ENCODE measurements around the gene FAM227B. TPM values are rescaled to one million over a fixed set of nuclear protein-coding genes. Genes with fewer than 3 reads are reported as not detected.

FAM227B gene
- total RNA-seq, 1 experiment from 2014 or later, result 2.3 TPM

DNA sequence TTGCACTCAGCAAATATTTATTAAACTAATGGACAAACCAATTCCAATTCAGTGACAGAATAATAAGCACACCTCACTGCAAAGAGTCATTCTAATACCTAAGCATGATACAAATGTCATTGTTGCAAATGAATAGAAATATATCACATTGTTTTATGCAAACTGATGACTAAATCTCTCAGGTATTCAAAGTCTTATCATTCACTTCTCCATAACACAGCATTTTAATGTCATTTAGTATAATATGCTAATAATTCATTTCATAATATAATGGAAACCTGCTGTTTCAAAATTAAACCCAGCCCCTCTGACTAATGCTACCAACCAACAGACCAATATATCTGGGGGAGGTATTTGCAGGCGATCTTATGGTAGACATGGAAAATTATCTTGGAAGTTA is 125.8 kb downstream of the FAM227B start:
- Histone ChIP-seq H3K4me3 (ENCODE audit: low read depth, low read length) (no peak overlapping the region), H3K36me3 (ENCODE audit: control insufficient read depth, insufficient read depth, low read length) (no peaks in the 10 kb centered on the region), H3K4me1 (no peaks in the 10 kb centered on the region), H3K9me3 (no peaks in the 10 kb centered on the region), H3K27me3 (replicated peaks; ENCODE audit: control insufficient read depth, insufficient read depth, low read length) (no peaks in the 10 kb centered on the region)
- H3K4me1 Mint-ChIP-seq (ENCODE audit: low read depth, unreplicated experiment), result no peaks in the 10 kb centered on the region
- no TSS peak for BruUV-seq (replicated peaks)
- intact Hi-C loops (cut with micrococcal nuclease; ENCODE audit: unreplicated experiment), result no loop called here
- TF ChIP-seq, protein P1, sequence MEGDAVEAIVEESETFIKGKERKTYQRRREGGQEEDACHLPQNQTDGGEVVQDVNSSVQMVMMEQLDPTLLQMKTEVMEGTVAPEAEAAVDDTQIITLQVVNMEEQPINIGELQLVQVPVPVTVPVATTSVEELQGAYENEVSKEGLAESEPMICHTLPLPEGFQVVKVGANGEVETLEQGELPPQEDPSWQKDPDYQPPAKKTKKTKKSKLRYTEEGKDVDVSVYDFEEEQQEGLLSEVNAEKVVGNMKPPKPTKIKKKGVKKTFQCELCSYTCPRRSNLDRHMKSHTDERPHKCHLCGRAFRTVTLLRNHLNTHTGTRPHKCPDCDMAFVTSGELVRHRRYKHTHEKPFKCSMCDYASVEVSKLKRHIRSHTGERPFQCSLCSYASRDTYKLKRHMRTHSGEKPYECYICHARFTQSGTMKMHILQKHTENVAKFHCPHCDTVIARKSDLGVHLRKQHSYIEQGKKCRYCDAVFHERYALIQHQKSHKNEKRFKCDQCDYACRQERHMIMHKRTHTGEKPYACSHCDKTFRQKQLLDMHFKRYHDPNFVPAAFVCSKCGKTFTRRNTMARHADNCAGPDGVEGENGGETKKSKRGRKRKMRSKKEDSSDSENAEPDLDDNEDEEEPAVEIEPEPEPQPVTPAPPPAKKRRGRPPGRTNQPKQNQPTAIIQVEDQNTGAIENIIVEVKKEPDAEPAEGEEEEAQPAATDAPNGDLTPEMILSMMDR (IDR thresholded peaks at IDR 0.05; ENCODE audit: insufficient read depth in 1 of 2, low read depth in 1 of 2, low read length in 1 of 2, severe bottlenecking in 1 of 2, unreplicated experiment in 1 of 2), result no peak
- ChIA-PET POLR2A (no interaction called here), CTCF (no interaction called here)
- DNase-seq, result no peak
- H3K27me3 Mint-ChIP-seq (ENCODE audit: insufficient read depth, unreplicated experiment), result peaks cover 2% of the 10 kb centered on the region
- H3K4me3 Mint-ChIP-seq (ENCODE audit: unreplicated experiment), result no peak overlapping the region
- H3K36me3 Mint-ChIP-seq (ENCODE audit: insufficient read depth, unreplicated experiment), result no peaks in the 10 kb centered on the region
- H3K9me3 Mint-ChIP-seq (ENCODE audit: unreplicated experiment), result no peaks in the 10 kb centered on the region
- no peak overlapping the region for H3K27ac Mint-ChIP-seq (ENCODE audit: unreplicated experiment)

DNA sequence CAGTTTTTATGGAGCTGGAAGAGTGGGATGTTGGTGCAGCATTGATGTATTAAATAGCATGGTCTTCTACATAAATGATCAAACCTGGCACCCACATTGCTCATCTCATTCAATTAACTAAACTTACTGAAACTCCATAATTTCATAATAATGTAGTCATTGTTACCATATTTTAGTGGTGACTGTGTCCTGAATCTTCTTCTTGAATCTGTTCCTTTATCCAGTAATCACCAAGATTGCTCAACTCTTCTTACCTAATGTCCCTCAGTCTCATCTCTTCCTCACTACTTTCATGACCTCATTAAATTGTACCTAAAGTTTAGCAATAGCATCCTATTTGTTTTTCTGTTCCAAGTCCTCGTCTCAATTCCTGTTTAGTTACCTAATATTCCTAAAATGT is 127.8 kb downstream of the FAM227B start:
- POLR2A ChIA-PET, result no interaction called here
- no peak for DNase-seq

DNA sequence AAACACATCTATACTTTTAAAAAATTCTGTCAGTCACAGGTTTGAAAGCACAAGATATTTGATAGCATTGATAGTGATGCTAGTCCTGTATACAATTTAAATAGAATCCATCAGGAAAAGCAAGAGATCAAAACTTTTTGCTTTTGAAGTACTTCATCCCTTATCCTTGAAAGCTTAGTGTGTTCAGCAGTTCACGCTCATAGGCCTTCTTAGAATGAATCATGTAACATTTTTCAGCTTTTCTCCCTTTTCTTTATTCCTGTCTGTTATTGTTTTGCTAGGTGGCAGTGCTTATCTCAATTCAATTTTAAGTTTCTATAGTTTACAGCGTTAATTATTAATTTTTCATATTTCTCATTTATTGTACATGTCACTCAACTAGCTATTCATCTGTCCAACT is 128.5 kb downstream of the FAM227B start:
- no peak for DNase-seq
- POLR2A ChIA-PET, result no interaction called here
- TF ChIP-seq, protein P1 (IDR thresholded peaks at IDR 0.05; ENCODE audit: insufficient read depth in 1 of 2, low read depth in 1 of 2, low read length in 1 of 2, severe bottlenecking in 1 of 2, unreplicated experiment in 1 of 2), result no peak
- Histone ChIP-seq H3K4me3 (ENCODE audit: low read depth, low read length) (no peak overlapping the region), H3K4me1 (no peaks in the 10 kb centered on the region), H3K27me3 (replicated peaks; ENCODE audit: control insufficient read depth, insufficient read depth, low read length) (no peaks in the 10 kb centered on the region), H3K9me3 (no peaks in the 10 kb centered on the region), H3K36me3 (ENCODE audit: control insufficient read depth, insufficient read depth, low read length) (no peaks in the 10 kb centered on the region)
- Mint-ChIP-seq H3K36me3 (ENCODE audit: insufficient read depth, unreplicated experiment) (no peaks in the 10 kb centered on the region), H3K4me1 (ENCODE audit: low read depth, unreplicated experiment) (no peaks in the 10 kb centered on the region), H3K4me3 (ENCODE audit: unreplicated experiment) (no peak overlapping the region), H3K27me3 (ENCODE audit: insufficient read depth, unreplicated experiment) (peaks cover 2% of the 10 kb centered on the region), H3K27ac (ENCODE audit: unreplicated experiment) (no peak overlapping the region), H3K9me3 (ENCODE audit: unreplicated experiment) (no peaks in the 10 kb centered on the region)
- CTCF ChIA-PET, result no interaction called here
- intact Hi-C loops (cut with micrococcal nuclease; ENCODE audit: unreplicated experiment), result no loop called here
- BruUV-seq (replicated peaks), result no TSS peak

More for the DNA sequence above, 127.8 kb downstream of the FAM227B start:
- CTCF ChIA-PET, result no interaction called here
- Histone ChIP-seq H3K4me1 (no peaks in the 10 kb centered on the region), H3K36me3 (ENCODE audit: control insufficient read depth, insufficient read depth, low read length) (no peaks in the 10 kb centered on the region), H3K4me3 (ENCODE audit: low read depth, low read length) (no peak overlapping the region), H3K9me3 (no peaks in the 10 kb centered on the region), H3K27me3 (replicated peaks; ENCODE audit: control insufficient read depth, insufficient read depth, low read length) (no peaks in the 10 kb centered on the region)
- intact Hi-C loops (cut with micrococcal nuclease; ENCODE audit: unreplicated experiment), result no loop called here
- H3K4me3 Mint-ChIP-seq (ENCODE audit: unreplicated experiment), result no peak overlapping the region
- H3K9me3 Mint-ChIP-seq (ENCODE audit: unreplicated experiment), result no peaks in the 10 kb centered on the region
- no peak overlapping the region for H3K27ac Mint-ChIP-seq (ENCODE audit: unreplicated experiment)
- TF ChIP-seq, protein P1 (IDR thresholded peaks at IDR 0.05; ENCODE audit: insufficient read depth in 1 of 2, low read depth in 1 of 2, low read length in 1 of 2, severe bottlenecking in 1 of 2, unreplicated experiment in 1 of 2), result no peak
- no TSS peak for BruUV-seq (replicated peaks)
- H3K27me3 Mint-ChIP-seq (ENCODE audit: insufficient read depth, unreplicated experiment), result peaks cover 2% of the 10 kb centered on the region
- H3K36me3 Mint-ChIP-seq (ENCODE audit: insufficient read depth, unreplicated experiment), result no peaks in the 10 kb centered on the region
- no peaks in the 10 kb centered on the region for H3K4me1 Mint-ChIP-seq (ENCODE audit: low read depth, unreplicated experiment)

All from Caco-2 (cell line).